T-helper 2 cell treated with Interferon-gamma antibody and Interleukin-4, amounts not matched to agents 100 ng/mL and 5 ng/mL, for 36 hours (primary cell): ENCODE data around the gene NOX5. TPM values are rescaled to one million over a fixed set of nuclear protein-coding genes. Genes with fewer than 3 reads are reported as not detected.

ENCODE experiments used
- intact Hi-C: fragments of 100-400 bp; cut with micrococcal nuclease; formaldehyde crosslinking; loops from one replicate; pipeline ENCODE4 v1.15.1; 2023
- total RNA-seq: library from RNA; stranded (reverse); gene quantifications from 2 replicates; pipeline ENCODE4 v1.2.3, GENCODE V29; 2022

The NOX5 gene
- total RNA-seq, 1 donor from 2014 or later, result 0.02 TPM

- intact Hi-C loops, result no loop called here
Measured at GRCh38 chr15:68990231-68990991, 24.1 kb upstream of the NOX5 start.

DNA sequence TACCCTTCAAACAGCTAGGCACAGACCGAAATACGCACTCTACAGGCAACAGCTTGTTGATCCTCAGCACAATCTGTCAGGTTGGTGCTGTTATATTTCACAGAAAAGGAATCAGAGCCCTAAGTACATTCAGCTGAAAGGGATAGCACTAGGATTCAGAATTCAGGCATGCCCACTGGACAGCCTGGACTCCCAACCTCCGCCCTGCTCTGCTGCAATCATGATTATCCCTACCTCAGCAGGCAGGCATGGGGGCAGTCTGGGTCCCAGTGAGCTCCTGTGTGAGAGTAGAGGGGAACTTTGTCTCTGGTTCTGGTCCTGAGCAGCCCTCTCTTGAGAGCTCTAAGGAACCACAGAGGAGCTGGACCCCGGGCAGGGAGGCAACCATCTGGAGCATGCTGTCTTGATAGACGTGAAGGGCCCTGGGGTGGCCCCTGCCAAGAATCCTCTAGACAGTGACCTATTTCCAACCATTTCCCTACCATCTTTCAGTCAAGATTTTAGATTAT lies 23.4 kb upstream of the NOX5 start:
- intact Hi-C loops, result no loop called here

DNA sequence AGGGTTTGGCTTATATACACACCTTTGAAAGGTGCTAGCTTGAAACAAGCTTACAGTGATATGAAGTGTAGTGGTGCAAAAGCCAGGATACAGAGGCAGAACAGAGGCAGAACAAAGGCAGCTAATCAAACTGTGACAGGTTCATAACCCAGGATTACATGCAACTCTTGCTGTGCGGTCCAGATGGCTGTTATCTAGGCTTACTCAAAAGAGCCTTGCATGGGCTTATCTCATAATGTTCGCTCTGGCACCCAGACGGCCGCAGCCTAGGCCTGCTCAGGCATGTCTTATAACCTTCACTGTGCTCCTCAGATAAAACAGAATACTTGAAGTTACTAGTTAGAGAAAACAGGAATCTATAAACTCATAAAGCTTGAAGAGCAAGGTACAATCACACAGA lies 22.8 kb upstream of the NOX5 start:
- intact Hi-C loops, result no loop called here

DNA sequence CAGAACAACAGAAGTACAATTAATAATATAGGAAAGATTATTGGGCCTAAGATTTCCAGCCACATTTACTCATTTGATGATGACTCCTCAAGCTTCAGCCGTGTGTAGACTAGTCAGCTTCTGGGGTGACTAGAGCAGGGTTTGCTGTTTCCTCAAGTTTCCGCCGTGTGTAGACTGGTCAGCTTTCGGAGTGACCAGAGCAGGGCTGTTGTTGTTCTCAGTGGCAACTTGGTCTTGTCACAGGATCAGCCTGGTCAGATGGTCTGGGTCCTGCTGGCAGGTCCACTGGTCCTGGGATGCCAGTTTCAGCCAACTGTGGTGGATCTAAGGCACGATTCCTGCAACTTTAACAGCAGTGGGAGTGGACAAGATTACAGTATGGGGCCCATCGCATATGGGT lies 21.8 kb upstream of the NOX5 start:
- intact Hi-C loops, result no loop called here

- intact Hi-C loops, result no loop called here
Measured at GRCh38 chr15:68993276-68993675, 21.2 kb upstream of the NOX5 start.

GRCh38 chr15:68994149-68994548 lies 20.3 kb upstream of the NOX5 start:
- intact Hi-C loops, result no loop called here

DNA sequence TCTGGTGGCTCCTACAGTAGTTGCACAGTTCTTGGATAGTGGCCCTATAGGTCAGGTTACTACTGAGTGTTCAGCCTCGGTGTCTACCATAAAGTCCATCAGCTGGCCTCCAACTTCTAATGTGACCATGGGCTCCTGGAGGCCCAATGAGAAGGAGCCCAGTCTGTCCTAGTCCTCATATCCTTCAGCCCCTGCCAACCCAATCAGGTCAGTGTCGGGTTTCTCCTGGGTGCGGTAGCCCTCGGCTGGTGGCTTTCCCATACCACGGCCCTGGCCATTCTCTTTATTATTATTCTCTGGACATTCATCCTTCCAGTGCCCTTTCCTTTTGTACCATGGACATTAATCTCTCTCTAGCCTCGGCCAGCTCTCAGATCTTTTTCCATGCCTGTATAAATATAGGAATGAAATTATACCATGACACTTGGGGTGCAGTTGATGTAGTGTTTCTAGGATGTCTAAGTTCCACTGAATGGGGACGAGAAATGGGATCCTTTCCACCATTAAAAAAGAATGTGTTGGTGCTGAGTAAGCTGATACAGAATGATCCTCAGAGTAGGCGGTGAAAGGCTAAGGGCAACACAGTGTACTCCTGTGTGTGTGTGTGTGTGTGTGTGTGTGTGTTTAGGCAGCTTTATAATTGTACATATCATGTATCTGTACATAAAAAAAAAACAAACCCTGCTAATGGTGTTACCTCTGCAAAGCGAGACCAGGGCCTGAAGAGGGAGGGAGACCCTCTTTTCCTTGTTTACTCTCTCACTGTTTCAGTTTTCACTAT lies 19.3 kb upstream of the NOX5 start:
- intact Hi-C loops, result no loop called here

DNA sequence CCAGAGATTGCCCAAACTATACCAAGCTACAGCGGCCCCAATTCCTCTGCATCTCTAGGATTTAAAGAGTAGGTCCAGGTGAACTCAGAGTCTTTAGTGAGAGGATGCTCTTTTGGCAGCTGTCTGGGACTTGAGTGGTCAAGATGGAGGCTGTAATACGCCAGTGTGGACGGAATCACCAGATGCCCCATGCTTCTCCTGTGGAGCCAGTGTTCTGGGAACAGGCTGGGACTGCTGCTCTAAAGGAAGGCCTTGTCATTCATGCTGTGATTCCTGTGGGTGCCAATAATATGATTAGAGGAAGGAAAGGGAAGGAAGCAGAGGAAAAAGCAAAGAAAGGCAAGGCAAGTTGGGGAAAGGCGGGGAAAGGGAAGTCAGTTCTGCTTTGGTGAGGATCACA lies 17.4 kb upstream of the NOX5 start:
- intact Hi-C loops, result no loop called here

DNA sequence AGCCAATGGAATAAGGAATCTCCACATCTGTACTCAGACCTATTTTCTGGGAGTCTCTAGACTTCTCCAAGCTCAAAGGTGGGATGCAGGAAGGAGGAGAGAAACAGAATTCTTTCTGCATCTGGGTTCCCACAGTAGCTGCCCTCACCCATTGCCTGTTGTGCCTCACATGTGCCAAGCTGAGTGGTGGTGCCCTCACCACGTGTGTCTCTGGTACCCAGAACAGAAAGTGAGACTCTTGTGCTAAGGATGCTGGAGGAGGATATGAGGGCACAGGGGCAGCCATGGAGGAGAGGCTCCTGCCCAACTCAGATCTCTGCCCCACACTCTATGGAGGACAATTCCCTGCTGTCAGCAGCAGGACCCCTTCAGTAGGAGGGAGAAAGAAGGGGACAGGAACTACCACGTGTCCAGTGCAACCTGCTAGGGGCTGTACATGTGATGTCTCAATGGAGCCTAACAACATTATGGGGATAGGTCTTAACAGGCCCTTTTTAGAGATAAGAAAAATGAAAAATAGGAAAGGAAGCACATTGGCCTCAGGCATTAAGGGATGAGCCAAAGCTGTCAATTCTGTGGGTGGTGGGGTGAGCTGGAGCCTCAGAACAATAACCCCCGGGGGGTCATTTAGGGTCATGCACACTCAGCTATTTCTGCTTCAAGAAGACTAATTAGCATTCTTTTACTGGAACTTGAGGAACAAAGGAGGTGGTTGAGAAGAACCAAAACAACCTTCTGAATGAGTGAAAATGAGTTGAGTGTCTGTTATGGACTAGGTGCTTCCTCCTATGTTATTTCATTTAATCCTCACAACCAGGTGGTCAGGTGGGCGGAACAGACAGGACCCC lies 16.3 kb upstream of the NOX5 start:
- intact Hi-C loops, result no loop called here

DNA sequence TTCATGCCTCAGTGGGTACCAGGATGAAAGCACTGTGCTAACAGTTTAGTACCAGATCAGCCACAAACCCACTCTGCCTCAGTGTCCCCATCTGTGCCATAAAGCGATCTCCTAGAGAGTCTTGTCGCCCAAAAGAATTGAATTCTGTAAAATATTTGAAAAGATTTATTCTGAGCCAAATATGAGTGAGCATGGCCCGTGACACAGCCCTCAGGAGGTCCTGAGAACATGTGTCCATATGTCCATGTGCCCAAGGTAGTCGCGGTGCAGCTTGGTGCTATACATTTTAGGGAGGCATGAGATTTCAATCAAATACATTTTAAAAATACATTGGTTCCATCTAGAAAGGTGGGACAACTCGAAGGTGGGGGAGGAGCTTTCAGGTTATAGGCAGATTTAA lies 15.4 kb upstream of the NOX5 start:
- intact Hi-C loops, result no loop called here

- intact Hi-C loops, result no loop called here
Measured at GRCh38 chr15:69000091-69000490, 14.4 kb upstream of the NOX5 start.

- intact Hi-C loops, result no loop called here
Measured at GRCh38 chr15:69000725-69001503, 13.6 kb upstream of the NOX5 start.

DNA sequence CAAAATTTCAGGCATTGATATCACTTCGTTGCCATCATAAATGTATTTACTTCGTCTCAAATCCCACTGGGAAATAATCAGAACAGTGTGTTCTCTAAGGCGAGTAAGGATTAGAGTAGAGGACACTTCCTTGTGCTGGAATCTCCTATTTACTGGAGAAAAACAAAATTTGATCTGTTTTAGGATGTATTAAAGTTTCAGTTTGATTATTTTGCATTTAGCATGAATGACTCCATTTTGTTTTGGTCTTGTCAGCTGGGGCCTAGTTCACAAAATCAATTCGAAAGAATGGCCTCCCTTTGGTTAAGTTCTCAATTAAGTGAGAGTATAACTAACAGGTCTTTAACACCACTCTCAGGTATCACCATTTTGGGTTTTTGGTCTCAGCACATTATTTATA lies 11.7 kb upstream of the NOX5 start:
- intact Hi-C loops, result no loop called here

GRCh38 chr15:69004011-69004410 lies 10.5 kb upstream of the NOX5 start:
- intact Hi-C loops, result no loop called here

DNA sequence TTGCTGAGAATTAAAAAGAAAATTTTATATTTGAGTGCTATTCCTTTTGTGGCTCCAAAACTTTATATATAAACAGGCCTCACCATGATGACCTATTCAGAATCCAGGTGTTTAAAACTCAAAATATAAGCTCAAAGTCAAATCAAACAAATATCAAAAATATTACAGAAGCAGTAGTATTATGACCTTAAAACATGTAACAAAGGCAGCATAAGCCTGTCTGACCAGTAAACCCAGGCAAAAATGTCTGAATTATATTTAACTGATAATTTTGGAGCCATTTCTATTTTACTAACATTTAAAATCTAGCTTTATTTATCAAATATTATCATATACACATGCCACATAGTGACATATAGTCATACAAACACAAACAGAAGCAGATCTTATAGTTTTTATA lies 6.4 kb upstream of the NOX5 start:
- intact Hi-C loops, result no loop called here

DNA sequence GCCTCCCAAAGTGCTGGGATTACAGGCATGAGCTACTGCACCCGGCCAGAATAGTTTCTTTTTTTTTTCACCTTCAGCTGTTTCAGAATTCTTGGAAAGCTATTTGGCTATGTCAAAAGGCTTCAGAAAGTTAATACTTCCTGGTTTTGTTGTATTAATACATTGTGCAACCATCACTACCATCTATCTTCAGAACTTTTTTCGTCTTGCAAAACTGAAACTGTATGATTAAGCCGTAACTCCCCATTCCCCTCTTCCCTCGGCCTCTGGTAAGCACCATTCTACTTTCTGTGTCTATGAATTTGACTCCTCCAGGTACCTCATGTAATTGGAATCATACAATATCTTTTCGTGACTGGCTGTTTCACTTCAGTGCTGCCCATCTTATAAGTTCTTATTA lies 5.2 kb upstream of the NOX5 start:
- intact Hi-C loops, result no loop called here

- intact Hi-C loops, result no loop called here
Measured at GRCh38 chr15:69011641-69012040, 2.9 kb upstream of the NOX5 start.

- intact Hi-C loops, result no loop called here
Measured at GRCh38 chr15:69012761-69013364, 1.6 kb upstream of the NOX5 start.

GRCh38 chr15:69013726-69014406 lies 629 bp upstream of the NOX5 start:
- intact Hi-C loops, result no loop called here

DNA sequence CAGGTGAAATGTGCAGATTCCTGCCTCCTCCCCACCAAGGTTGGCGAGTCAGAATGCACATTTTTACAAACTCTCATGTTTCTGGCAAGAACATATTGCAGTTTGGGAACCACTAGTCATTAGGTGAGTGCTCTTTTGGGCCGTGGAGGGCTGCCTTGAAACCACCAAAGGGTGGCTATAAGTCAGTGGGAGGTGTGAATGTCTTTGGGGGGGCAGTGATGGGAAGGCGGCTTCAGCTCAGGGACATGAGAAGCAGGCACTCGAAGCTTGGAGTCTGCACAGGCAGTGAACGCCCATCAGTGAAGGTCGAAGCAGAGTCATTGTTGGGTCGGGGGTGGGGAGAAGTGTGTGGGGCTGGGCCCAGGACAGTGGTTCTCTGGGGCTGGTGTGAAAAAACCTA lies 1.1 kb downstream of the NOX5 start:
- intact Hi-C loops, result no loop called here
